ENCODE data around the gene GLIS1.

DNA sequence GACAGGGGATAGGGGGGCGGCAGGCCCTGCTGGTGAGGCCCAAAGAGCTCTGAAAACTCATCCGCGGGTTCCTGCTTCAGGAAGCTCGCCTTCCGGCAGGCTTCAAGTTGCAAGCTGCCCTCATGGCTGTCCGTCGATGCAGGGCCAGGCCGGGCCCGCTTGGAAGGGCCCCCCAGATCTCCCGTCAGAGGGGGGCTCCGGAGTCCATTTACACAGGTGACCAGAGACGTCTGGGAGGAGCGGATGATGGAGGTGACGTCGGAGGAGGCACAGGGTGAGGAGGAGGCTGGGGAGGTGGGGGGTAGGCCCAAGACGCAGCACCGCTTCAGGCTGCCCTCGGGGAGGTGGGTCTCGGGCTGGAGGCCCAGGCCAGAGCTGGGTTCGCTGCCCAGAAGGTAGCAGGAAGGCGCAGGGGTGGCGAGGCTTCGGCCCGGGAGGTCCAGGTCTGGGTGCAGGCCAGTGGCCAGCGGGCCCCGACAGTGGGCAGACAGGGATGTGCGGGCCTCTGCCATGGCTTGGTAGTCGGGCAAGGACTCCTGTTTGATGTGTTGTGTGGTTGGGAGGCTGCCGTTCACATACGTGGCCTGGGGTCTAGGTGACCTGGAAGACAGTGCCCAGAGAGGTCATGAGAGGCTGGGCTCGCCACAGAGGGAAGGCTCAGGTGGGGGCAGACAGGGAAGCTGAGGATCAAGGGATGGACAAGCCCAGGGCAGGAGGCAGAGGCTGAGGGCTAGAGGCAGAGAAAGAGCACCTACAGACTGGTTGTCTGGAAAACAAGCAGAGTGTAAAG lies 144.4 kb downstream of the GLIS1 start:
- TF ChIP-seq EZH2 (IDR thresholded peaks at IDR 0.05; ENCODE audit: borderline replicate concordance, insufficient read depth, low read length, poor library complexity, severe bottlenecking), result no peak
- TF ChIP-seq, protein P1, sequence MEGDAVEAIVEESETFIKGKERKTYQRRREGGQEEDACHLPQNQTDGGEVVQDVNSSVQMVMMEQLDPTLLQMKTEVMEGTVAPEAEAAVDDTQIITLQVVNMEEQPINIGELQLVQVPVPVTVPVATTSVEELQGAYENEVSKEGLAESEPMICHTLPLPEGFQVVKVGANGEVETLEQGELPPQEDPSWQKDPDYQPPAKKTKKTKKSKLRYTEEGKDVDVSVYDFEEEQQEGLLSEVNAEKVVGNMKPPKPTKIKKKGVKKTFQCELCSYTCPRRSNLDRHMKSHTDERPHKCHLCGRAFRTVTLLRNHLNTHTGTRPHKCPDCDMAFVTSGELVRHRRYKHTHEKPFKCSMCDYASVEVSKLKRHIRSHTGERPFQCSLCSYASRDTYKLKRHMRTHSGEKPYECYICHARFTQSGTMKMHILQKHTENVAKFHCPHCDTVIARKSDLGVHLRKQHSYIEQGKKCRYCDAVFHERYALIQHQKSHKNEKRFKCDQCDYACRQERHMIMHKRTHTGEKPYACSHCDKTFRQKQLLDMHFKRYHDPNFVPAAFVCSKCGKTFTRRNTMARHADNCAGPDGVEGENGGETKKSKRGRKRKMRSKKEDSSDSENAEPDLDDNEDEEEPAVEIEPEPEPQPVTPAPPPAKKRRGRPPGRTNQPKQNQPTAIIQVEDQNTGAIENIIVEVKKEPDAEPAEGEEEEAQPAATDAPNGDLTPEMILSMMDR (IDR thresholded peaks at IDR 0.05; ENCODE audit: poor library complexity, severe bottlenecking), result no peak
- TF ChIP-seq RAD21 (conservative IDR thresholded peaks at IDR 0.05), result no peak

All from neural cell (in vitro differentiated cells).